IPS-NIHi11 (cell line): ENCODE results near the gene GZMH.
"Not testable (repeated sequence)": the region's sequence is repeated elsewhere in the genome, so short reads cannot be mapped to it uniquely, and the experiment has no call there.

Experiments
- DNase-seq: peaks from one replicate; pipeline ENCODE4 v3.0.0; 2012; ENCODE audit warnings: mixed read lengths, low spot score

Gene GZMH

DNA sequence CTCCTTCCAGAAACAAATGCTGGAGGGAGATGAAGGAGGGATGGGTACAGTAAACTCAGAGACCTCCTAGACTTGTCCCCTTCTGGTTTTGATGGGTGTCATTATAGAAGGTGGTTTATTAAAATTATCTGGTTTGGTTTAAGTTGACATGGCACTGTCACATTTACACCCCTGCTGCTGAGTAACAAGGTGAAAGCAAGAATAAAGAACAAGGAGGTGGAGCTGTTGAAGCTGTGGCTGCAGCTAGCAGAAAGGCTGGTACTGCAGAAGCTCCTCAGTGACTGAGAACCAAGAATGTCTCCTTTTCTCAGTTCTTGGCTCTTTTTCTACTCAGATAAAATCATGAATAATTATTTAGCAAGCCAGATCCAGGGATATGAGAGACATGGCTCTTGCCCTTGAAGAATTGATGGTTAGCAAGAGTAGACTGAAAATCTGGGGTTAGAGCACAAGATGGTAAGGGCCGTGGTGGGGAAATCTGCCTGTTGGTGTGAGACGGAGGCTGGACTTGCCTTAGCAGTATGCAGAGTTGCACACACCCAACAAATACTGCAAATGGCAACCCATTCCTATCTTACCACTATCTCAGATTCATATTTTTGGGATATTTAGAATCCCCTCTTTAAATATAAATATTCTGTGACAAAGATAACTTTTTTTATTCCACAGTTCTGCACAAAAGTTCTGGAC is at the start of gene GZMH:
Gene GZMH (minus strand): TSS at position 31 of the 690 bp plus-strand sequence. CDS start 72 bp downstream, outside the sequence.
- DNase-seq, result no peak

DNA sequence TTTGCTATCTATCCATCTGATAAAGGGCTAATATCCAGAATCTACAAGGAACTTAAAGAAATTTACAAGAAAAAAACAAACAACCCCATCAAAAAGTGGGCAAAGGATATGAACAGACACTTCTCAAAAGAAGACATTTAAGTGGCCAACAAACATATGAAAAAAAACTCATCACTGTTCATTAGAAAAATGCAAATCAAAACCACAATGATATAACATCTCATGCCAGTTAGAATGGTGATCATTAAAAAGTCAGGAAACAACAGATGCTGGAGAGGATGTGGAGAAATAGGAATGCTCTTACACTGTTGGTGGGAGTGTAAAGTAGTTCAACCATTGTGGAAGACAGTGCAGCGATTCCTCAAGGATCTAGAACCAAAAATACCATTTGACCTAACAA is 38.9 kb upstream of the GZMH start:
- not testable (repeated sequence) for DNase-seq

DNA sequence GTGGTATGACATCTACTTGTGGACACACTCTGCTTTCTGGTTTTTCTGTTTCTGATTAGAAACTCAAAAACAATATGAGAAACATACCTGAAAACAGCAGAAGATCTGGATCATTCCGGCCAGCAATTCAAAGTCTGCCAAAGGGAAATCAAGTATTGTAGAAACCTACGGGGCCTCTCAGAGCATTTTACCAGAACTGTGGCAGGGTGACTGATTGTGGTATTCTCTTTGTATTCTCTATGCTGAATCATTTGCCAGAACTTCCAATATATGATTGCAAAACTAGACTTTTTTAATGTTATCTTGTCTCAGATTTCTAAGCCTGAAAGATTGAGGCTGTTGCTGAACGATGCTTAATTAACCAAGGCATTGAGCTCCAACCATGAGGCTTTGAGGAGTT is 30.4 kb upstream of the GZMH start:
- DNase-seq, result no peak

DNA sequence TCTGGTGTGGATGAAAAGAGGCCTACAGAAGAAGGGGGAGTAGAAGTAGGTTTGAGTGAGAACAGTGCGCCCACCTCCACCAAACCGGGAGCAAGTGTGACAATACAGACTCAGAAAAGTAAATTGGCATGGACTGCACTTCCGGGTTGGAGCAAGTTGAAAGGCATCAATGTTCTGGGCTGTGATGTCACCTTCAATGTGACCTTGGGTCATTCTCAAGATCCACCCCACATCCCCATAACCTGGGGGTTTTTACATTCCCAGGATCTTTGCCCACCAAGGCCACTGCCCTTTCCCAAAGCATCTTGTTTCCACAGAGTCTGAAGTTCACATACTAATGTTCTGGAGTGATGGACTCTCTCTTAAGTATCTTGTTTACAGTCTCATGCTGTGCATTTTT is 29.8 kb upstream of the GZMH start:
- DNase-seq, result no peak

GRCh38 chr14:24634158-24634557 is 24.7 kb upstream of the GZMH start, which contains the start of gene GZMB:
TSS of gene GZMB (minus strand) at chr14:24634190. CDS start at chr14:24634160, 30 bp downstream.
- no peak for DNase-seq

- no peak for DNase-seq
These were observed 23.9 kb upstream of the GZMH start for GRCh38 chr14:24633353-24633752.

GRCh38 chr14:24632761-24633160 is 23.3 kb upstream of the GZMH start:
- no peak for DNase-seq

- DNase-seq, result no peak
These were observed 22.9 kb upstream of the GZMH start for GRCh38 chr14:24632336-24632735.

DNA sequence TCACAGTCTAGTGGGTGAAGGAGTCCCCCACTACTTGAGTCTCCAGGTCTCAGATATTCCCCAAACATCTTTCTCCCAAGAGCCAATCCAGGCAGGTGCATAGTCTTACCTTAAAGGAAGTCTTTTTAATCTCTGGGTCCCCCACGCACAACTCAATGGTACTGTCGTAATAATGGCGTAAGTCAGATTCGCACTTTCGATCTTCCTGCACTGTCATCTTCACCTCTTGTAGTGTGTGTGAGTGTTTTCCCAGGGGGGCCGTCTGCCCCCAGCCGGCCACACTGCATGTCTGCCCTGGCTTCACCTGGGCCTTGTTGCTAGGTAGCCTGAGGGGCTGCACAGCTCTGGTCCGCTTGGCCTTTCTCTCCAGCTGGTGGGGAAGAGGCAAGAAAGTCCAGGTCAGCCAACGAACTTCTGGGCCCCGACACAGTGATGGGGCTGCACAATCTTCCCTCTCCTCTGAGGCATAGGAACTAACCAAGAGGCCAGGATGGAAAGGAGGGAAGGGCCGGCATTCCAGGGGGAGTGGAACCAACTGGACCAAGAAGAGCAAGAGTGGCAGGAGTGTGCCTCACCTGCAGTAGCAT is 22.4 kb upstream of the GZMH start:
- DNase-seq, result no peak

DNA sequence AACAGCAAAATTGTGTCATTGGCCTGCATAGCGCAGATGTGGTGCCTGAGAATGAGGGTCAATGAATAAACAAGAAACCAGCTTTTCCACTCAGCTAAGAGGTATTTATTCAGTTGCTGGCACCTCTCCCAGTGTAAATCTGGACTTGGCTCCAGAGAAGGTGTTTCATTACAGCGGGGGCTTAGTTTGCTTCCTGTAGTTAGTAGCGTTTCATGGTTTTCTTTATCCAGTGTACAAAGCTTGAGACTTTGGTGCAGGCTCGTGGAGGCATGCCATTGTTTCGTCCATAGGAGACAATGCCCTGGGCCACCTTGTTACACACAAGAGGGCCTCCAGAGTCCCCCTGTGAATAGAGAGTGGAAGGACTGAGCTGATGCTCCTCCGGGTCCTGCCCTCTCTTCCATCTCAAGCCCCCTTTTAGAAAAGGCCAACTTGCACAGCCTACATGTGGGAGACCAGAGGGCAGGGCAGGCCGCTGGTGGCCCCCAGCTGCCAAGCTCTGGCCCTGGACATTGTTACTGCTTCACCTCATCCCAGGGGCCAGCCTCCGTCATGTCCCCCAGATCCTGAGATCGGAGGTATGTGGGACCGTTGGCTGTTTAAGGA is 21.5 kb upstream of the GZMH start:
- peak; percentile 26 for DNase-seq

- no peak for DNase-seq
These were observed 20.8 kb upstream of the GZMH start for GRCh38 chr14:24630087-24630871.

GRCh38 chr14:24629521-24629920 is 20.0 kb upstream of the GZMH start:
- no peak for DNase-seq

- DNase-seq, result no peak
These were observed 4.3 kb upstream of the GZMH start for GRCh38 chr14:24613747-24614146.

- DNase-seq, result no peak
These were observed 3.8 kb upstream of the GZMH start for GRCh38 chr14:24613241-24613640.

- DNase-seq, result no peak
These were observed 2.7 kb upstream of the GZMH start for GRCh38 chr14:24612196-24612595.

DNA sequence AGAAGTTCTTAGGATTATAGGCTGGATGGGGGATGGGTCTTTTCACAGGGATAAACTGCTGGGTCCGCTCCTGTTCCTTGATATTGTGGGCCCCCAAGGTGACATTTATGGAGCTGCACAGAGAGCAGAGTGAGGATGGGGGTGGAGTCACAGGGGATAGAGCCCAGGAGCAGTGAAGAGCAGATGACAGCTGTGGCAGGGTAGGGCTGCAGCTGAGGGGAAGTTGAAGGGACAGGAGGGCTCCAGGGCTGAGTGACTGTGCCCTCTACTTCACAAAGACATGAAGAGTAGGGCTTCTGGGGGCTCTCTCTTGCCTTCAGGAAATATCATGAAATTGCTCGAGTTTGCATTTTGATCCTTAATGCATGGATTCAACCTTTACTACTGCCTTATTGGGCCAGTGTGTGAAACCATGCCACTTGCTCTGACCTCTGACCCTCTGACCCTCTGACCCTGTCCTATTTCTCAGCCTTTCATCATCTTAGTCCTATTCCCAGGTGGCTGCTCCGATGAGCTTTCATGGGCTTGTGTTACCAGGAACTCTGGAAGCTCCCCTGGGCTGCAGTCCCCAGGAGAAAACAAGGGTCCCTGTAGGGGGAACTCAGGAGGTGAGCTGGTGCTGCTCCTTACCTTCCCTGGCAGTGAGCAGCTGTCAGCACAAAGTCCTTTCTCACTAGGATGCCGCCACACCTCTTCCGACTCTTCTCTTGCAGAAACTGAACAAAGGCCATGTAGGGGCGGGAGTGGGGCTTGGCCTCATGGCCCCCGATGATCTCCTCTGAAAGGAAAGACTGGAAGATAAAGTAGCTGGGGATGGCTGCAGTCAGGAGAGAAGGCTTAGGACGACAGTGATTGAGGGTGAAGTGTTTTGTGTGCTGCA is 1.6 kb downstream of the GZMH start:
- DNase-seq, result no peak

- no peak for DNase-seq
These were observed 2.4 kb downstream of the GZMH start for GRCh38 chr14:24607081-24607480.

DNA sequence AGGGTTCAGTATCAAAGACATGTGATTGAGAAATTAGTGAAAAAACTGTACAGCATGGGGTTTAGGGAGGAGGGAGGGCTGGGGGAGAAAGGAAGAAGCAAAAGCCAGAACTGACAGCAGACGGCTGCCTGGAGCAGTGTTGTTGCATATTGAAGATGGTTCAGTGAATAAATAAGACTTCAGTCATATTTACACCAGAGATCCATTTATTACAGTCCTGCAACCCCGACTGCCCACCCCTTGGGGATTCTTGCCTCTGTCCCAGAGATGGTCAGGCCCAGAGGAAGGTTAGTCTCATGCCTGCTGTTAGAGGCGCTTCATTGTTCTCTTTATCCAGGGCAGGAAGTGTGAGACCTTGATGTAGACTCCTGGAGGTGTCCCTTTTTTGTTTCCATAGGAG is 3.2 kb downstream of the GZMH start:
- no peak for DNase-seq

DNA sequence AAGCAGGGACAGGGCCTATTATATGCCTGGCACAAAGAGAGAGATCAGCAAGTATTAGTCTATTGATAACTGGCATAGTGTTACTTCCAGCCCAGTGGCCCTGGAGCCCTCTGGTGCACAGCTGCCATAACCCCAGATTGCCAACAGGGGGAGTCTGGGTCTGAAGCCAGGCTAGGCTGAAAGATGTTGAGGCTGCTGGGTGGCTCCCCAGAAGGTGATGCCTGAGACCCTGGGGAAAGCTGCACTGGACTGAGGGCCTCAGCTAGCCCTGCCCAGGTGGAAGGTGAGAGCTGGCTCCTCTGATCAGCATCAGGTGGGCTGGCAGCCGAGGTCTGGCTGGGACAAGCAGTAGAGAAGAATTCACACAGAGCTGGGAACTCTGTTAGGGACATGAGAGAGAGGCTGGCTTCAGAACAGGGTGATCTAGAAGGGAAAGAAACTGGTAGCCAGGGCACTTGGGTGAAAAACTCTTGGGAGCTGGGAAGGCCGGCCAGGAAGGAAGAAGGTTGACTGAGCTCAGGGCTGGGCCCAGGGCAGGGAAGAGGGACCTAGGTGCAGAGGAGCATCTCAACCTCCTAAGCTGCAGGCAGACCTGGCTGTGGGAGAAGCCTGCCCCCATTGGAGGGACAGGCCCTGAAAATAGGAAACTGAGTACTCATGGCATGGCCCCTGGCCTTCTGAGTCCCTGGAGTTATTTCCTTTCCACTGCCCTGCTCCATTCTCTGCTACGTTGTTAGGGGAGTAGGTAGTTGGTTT is 3.9 kb downstream of the GZMH start:
- DNase-seq, result peak; percentile 70

DNA sequence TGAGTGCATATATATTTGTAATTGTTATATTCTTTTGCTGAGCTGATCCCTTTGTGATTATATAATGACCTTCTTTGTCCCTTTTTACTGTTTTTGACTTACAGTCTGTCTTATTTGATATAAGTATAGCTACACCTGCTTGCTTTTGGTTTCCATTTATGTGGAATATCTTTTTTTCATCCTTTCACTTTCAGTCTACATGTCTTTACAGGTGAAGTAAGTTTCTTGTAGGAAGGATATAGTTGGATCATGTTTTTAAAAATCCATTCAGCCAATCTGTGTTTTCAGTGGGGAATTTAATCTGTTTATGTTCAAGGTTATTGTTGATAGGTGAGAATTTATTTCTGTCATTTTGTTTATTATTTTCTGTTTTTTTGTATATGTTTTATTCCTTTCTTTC is 12.1 kb downstream of the GZMH start:
- DNase-seq, result no peak
